Stimulated activated CD4-positive, alpha-beta T cell treated with anti-CD3 and anti-CD28 coated beads, Interleukin-15, amount 100 ng/mL, for 1 hour (primary cell): Measurements from ENCODE around the gene KATNB1.
A peak's percentile ranks its signal among the peaks of the same experiment; 100 is the strongest.
"Not testable (repeated sequence)": the region's sequence is repeated elsewhere in the genome, so short reads cannot be mapped to it uniquely, and the experiment has no call there.

ENCODE experiments used
- DNase-seq, 2 donors: peaks; one replicate each; pipeline ENCODE4 v3.0.0-alpha.2; 2020; ENCODE audit warnings: low read depth in 1 of 2, low spot score in 1 of 2

The KATNB1 gene

DNA sequence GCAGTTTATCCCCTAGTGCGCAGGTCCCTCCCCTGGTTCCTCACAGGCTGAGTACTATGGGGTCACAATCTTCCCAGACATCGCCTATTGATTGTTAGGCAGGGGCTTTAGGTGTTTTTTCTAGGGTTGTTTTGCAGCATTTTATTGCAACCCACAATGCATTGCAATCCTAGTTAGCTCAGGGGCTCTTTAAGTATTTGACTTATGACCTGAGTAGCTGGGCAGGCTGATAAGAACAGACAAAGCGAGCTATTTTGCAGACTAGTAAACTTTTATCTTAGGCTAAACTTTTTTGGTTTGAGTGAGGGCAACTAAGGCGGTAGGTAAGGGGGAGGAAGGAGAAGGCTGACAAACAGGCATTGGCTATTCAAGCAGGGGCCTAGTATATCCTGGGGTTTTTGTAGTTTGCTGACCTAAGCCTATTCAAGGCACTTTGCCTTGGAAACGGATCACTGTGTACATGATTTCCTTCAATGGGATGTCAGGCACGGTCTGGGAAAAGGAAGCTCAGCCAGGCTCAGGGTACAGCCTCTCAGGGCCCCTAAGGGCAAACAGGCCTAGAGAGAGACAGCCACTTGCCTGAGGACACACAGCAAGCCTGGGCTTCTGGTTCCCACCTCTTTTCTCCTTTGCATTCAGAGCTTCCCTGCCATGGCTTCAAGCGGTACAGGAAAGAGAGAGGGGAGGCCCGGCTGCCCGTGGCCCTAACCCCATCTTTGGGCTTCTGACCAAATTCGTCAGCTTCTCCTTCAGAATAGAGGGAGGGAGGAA is 34.6 kb upstream of the KATNB1 start:
- no peak for DNase-seq

GRCh38 chr16:57701759-57702371 is 33.7 kb upstream of the KATNB1 start:
- no peak for DNase-seq

DNA sequence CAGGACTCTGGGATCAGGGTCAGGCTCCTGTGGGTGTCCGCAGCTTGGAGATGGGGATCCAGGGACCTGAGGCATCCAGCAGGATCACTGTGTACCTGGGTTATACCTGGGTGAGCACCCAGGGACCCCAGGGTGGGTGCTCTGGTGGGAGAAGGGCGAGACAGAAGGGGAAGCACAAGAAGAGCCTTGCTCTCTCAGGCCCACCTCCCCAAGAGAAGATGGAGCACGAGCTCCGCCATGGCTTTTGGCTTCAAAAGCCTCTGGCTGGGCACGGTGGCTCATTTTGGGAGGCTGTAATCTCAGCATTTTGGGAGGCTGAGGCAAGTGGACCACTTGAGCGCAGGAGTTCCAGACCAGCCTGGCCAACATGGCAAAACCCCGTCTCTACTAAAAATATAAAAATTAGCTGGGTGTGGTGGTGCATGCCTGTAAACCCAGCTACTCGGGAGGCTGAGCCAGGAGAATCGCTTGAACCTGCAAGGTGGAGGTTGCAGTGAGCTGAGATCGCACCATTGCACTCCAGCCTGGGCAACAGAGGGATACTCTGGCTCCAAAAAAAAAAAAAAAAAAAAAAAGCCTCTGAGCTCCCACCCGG is 32.1 kb upstream of the KATNB1 start:
- DNase-seq: no peak

DNA sequence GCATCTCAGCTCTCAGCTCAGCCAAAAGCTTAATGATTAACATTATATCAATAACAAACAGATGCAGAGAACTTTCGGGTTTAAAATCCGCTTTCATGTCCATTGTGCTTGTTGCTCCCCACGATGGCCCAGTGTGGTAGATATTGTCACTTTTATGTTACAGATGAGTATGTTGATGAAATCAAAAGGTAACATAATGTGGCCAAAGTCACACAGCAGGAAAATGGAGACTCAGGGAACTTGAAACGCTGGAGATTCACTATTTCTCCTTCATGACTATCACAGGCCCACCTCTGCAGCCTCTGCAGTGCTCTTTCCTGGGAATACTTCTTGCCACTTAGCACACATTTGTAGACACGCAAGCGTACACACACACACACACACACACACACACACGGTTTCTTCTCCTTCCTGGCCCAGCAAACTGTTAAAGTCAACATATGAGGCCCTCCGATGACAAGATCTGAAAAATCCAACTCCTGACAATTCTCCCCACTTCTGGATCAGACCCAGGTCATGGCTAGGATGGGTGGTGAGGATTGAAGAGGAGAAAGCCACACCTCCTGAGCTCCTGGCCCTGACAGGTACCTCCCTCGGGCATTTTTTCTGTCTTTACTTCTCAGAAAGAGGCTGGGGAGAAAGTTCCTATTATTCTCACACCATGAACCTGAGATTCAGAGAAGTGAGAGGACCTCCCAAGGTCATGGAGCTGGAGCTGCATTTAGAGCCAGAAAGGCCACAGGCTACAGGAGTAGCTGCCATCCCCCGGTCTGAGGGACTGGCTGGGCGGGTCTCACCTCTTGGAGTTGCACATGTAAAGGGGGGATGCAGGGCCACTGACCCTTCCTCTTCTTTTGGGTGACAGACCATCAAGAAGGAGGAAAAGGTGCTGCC is 31.3 kb upstream of the KATNB1 start:
- DNase-seq: no peak

- no peak for DNase-seq
Observed at GRCh38 chr16:57704905-57705852, 30.4 kb upstream of the KATNB1 start.

GRCh38 chr16:57706717-57707116 is 28.9 kb upstream of the KATNB1 start:
- no peak for DNase-seq

DNA sequence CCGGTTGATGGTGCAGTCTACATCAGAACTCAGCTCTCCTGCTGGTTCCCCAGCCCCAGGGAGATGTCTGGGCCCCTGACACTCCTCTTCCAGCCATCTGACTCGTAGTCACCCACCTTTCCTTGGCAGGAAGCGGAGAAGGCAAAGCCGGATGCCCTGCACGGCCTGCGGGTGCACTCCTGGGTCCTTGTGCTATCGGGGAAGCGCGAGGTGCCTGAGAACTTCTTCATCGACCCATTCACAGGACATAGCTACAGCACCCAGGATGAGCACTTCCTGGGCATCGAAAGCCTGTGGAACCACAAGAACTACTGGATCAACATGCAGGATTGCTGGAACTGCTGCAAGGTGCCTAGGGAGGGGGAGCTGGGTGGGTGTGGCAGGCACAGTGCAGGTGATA is 28.2 kb upstream of the KATNB1 start:
- DNase-seq: no peak

- no peak for DNase-seq
Observed at GRCh38 chr16:57708168-57708567, 27.4 kb upstream of the KATNB1 start.

GRCh38 chr16:57709663-57710062 is 25.9 kb upstream of the KATNB1 start:
- no peak for DNase-seq

GRCh38 chr16:57711346-57711745 is 24.2 kb upstream of the KATNB1 start:
- DNase-seq: no peak

GRCh38 chr16:57711993-57712392 is 23.6 kb upstream of the KATNB1 start:
- no peak for DNase-seq

- not testable (repeated sequence) for DNase-seq
Observed at GRCh38 chr16:57712569-57712968, 23.0 kb upstream of the KATNB1 start.

DNA sequence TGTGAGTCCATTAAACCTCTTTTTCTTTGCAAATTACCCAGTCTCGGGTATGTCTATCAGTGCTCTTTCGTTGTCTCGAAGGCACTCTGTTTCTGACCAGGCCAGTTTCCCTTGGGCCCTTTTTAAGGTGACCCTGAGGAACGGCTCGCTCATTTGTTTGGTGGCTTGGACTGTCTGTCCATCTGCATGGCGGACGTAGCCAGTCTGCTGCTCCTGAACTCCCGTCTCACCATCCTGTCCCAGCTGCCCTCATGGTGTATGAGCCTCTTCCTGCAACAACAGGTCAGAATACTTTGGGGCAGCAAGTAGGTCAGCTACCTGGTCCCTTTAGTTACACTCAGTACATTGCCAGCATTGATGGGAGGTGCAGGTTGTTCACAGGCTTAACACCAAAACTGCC is 22.0 kb upstream of the KATNB1 start:
- no peak for DNase-seq

GRCh38 chr16:57714047-57714446 is 21.5 kb upstream of the KATNB1 start:
- DNase-seq: no peak

DNA sequence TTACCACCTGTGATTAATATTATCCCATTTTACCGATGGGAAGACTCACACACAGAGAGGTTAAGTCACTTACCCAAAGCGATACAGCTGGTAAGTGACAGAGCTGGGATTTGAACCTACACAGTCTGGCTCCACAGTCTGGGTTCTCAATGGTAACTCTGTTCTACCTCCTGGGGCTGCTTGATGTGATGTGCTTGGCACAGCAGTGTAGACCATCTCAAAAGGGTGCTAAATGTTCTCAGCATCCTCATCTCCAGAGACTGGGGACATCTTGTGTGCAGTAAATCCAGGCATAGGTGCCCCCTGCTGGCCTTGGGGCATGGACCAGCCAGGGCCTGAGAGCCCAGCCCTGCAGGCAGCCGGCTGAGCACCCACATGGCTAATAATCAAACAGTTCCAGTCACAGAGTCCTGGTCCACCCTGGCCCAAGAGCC is 15.4 kb upstream of the KATNB1 start:
- DNase-seq: peak in 1 of 2 donors; percentile 16

- no peak for DNase-seq
Observed at GRCh38 chr16:57721356-57722209, 14.0 kb upstream of the KATNB1 start.

- no peak for DNase-seq
Observed at GRCh38 chr16:57722210-57722499, 13.4 kb upstream of the KATNB1 start.

DNA sequence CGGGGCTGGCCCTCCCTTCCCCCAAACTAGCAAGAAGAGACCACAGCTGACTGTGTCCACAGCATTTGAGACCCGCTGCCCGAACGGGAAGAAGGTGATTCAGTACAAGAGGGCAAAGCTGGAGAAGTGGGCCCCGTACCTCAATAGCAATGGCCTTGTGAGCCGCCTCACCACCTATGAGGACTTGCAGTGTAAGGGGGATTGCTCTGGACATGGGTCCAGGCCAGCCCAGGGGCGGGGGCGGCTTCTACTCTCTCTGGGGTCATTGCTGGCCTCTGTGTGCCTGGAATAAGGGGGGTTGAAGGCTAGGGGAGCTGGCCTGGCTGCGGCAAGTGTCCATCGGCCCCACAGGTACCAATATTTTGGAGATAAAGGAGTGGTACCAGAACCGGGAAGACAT is 12.9 kb upstream of the KATNB1 start:
- DNase-seq: no peak

DNA sequence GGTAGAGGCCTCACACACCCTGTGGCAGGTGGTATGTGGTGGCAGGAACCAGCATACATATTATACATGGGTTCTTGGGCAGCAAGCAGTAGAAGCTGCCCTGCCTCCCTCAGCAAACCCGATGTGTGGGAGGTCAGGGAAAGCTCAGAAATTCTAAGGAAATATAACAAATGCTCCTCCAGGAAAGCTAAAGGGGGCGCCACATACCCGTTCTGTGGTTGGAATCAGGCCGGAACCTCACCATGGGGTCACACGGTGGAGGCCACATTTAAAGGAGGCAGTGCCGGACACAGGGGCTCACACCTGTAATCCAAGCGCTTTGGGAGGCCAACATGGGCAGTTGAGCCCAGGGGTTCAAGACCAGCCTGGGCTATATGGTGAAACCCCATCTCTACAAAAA is 12.4 kb upstream of the KATNB1 start:
- DNase-seq: no peak

GRCh38 chr16:57724531-57724930 is 11.0 kb upstream of the KATNB1 start:
- DNase-seq: no peak
